Measurements from ENCODE around the gene ARSB. TPM values are rescaled to one million over a fixed set of nuclear protein-coding genes. Genes with fewer than 3 reads are reported as not detected.
A peak's percentile ranks its signal among the peaks of the same experiment; 100 is the strongest.

Gene ARSB
- total and polyA plus RNA-seq, 2 donors (not counting 1 experiment from before 2014, with no cell fraction given), result 10.1 to 27.7 TPM

GRCh38 chr5:78927657-78928282 is 57.3 kb downstream of the ARSB start:
- Histone ChIP-seq H3K4me2 (ENCODE audit: extremely low read depth, insufficient read depth, low read length) (no peak overlapping the region), H3K36me3 (ENCODE audit: control insufficient read depth, insufficient read depth, low read length) (no peaks in the 10 kb centered on the region), H2AFZ (ENCODE audit: low read length) (no peak overlapping the region), H3K79me2 (ENCODE audit: control insufficient read depth, insufficient read depth, low read length) (no peaks in the 10 kb centered on the region), H3K9ac (ENCODE audit: insufficient read depth, low read length) (no peak overlapping the region), H3K27me3 (ENCODE audit: control insufficient read depth, insufficient read depth, low read length) (no peaks in the 10 kb centered on the region), H3K4me3 (replicated peaks in 1 of 4; ENCODE audit: control extremely low read depth in 1 of 4, insufficient read depth in 1 of 4, low read depth in 3 of 4, low read length in 4 of 4) (no peak overlapping the region), H3K4me1 (ENCODE audit: control insufficient read depth, extremely low read depth, insufficient read depth, low read length) (no peaks in the 10 kb centered on the region), H4K20me1 (ENCODE audit: control insufficient read depth, extremely low read depth, insufficient read depth, low read length) (no peaks in the 10 kb centered on the region), H3K9me3 (ENCODE audit: control insufficient read depth, insufficient read depth, low read depth, low read length) (no peaks in the 10 kb centered on the region), H3K27ac (ENCODE audit: insufficient read depth, low read length) (no peak overlapping the region)
- DNase-seq (ENCODE audit: low read depth in 2 of 2), result peak in 1 of 2 donors; percentile 88
- TF ChIP-seq EZH2 (IDR thresholded peaks at IDR 0.05; ENCODE audit: low read length, missing control alignments) (no peak), CTCF (conservative IDR thresholded peaks at IDR 0.05 in 1 of 2, IDR thresholded peaks at IDR 0.05 in 1 of 2; ENCODE audit: low read depth in 1 of 2, low read length in 2 of 2) (no peak)

- H3K36me3 ChIP-seq (ENCODE audit: control insufficient read depth, insufficient read depth, low read length), result no peaks in the 10 kb centered on the region
- H3K79me2 ChIP-seq (ENCODE audit: control insufficient read depth, insufficient read depth, low read length), result no peaks in the 10 kb centered on the region
- no peak overlapping the region for H3K4me2 ChIP-seq (ENCODE audit: extremely low read depth, insufficient read depth, low read length)
- DNase-seq (ENCODE audit: low read depth in 2 of 2), result no peak
- TF ChIP-seq CTCF (conservative IDR thresholded peaks at IDR 0.05 in 1 of 2, IDR thresholded peaks at IDR 0.05 in 1 of 2; ENCODE audit: low read depth in 1 of 2, low read length in 2 of 2) (no peak), EZH2 (IDR thresholded peaks at IDR 0.05; ENCODE audit: low read length, missing control alignments) (no peak)
- H3K9ac ChIP-seq (ENCODE audit: insufficient read depth, low read length), result no peak overlapping the region
- H2AFZ ChIP-seq (ENCODE audit: low read length), result no peak overlapping the region
- no peaks in the 10 kb centered on the region for H3K9me3 ChIP-seq (ENCODE audit: control insufficient read depth, insufficient read depth, low read depth, low read length)
- H3K27ac ChIP-seq (ENCODE audit: insufficient read depth, low read length), result no peak overlapping the region
- H3K4me1 ChIP-seq (ENCODE audit: control insufficient read depth, extremely low read depth, insufficient read depth, low read length), result no peaks in the 10 kb centered on the region
- H4K20me1 ChIP-seq (ENCODE audit: control insufficient read depth, extremely low read depth, insufficient read depth, low read length), result no peaks in the 10 kb centered on the region
- H3K27me3 ChIP-seq (ENCODE audit: control insufficient read depth, insufficient read depth, low read length), result no peaks in the 10 kb centered on the region
- H3K4me3 ChIP-seq (replicated peaks in 1 of 4; ENCODE audit: control extremely low read depth in 1 of 4, insufficient read depth in 1 of 4, low read depth in 3 of 4, low read length in 4 of 4), result no peak overlapping the region
Measured at GRCh38 chr5:78926252-78926651, 58.9 kb downstream of the ARSB start.

- H3K27me3 ChIP-seq (ENCODE audit: control insufficient read depth, insufficient read depth, low read length), result no peaks in the 10 kb centered on the region
- no peaks in the 10 kb centered on the region for H3K9me3 ChIP-seq (ENCODE audit: control insufficient read depth, insufficient read depth, low read depth, low read length)
- peaks cover 1% of the 10 kb centered on the region for H3K36me3 ChIP-seq (ENCODE audit: control insufficient read depth, insufficient read depth, low read length)
- H3K4me1 ChIP-seq (ENCODE audit: control insufficient read depth, extremely low read depth, insufficient read depth, low read length), result no peaks in the 10 kb centered on the region
- H2AFZ ChIP-seq (ENCODE audit: low read length), result no peak overlapping the region
- H3K79me2 ChIP-seq (ENCODE audit: control insufficient read depth, insufficient read depth, low read length), result no peaks in the 10 kb centered on the region
- H3K27ac ChIP-seq (ENCODE audit: insufficient read depth, low read length), result no peak overlapping the region
- TF ChIP-seq EZH2 (IDR thresholded peaks at IDR 0.05; ENCODE audit: low read length, missing control alignments), result no peak
- no peak for TF ChIP-seq CTCF (conservative IDR thresholded peaks at IDR 0.05 in 1 of 2, IDR thresholded peaks at IDR 0.05 in 1 of 2; ENCODE audit: low read depth in 1 of 2, low read length in 2 of 2)
- no peak overlapping the region for H3K4me3 ChIP-seq (replicated peaks in 1 of 4; ENCODE audit: control extremely low read depth in 1 of 4, insufficient read depth in 1 of 4, low read depth in 3 of 4, low read length in 4 of 4)
- no peak overlapping the region for H3K9ac ChIP-seq (ENCODE audit: insufficient read depth, low read length)
- no peaks in the 10 kb centered on the region for H4K20me1 ChIP-seq (ENCODE audit: control insufficient read depth, extremely low read depth, insufficient read depth, low read length)
- H3K4me2 ChIP-seq (ENCODE audit: extremely low read depth, insufficient read depth, low read length), result no peak overlapping the region
- DNase-seq (ENCODE audit: low read depth in 2 of 2), result no peak
Measured at GRCh38 chr5:78925129-78925876, 59.8 kb downstream of the ARSB start.
